ENCODE results near the gene ITCH.

DNA sequence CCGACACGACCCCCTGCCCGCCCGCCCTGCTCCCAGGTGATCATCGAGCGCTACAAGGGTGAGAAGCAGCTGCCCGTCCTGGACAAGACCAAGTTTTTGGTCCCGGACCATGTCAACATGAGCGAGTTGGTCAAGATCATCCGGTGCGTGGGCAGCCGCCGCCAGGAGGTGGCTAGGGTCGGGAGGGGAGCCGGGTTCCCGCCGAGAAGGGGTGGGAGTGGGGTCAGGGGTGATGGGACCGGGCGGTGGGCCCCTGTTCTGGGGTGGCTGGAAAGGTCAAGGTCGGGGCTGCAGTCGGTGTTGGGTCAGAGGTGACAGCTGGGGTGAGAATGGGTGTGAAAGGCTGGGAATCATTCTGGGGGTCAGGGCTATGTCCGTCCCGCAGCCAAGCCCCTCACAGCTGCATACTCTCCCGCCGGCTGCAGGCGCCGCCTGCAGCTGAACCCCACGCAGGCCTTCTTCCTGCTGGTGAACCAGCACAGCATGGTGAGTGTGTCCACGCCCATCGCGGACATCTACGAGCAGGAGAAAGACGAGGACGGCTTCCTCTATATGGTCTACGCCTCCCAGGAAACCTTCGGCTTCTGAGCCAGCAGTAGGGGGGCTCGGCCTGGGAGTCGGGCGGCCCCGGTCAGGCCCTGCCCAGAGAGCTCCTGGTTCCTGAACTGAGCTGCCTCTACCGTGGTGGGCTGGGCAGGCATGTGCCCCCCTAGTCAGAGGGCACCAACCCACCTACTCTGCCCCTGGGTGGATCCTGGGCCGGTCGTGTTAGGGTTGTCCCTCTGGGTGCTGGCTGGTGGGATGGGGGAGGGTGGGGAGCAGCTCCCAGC, 196.5 kb downstream of the ITCH start:
- TF ChIP-seq, protein P1, sequence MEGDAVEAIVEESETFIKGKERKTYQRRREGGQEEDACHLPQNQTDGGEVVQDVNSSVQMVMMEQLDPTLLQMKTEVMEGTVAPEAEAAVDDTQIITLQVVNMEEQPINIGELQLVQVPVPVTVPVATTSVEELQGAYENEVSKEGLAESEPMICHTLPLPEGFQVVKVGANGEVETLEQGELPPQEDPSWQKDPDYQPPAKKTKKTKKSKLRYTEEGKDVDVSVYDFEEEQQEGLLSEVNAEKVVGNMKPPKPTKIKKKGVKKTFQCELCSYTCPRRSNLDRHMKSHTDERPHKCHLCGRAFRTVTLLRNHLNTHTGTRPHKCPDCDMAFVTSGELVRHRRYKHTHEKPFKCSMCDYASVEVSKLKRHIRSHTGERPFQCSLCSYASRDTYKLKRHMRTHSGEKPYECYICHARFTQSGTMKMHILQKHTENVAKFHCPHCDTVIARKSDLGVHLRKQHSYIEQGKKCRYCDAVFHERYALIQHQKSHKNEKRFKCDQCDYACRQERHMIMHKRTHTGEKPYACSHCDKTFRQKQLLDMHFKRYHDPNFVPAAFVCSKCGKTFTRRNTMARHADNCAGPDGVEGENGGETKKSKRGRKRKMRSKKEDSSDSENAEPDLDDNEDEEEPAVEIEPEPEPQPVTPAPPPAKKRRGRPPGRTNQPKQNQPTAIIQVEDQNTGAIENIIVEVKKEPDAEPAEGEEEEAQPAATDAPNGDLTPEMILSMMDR (IDR thresholded peaks at IDR 0.05), result no peak
- no peak for TF ChIP-seq POLR2AphosphoS5 (IDR thresholded peaks at IDR 0.05)
